Esophagus (tissue), 2 donors: Measurements from ENCODE around the gene RND3. TPM values are rescaled to one million over a fixed set of nuclear protein-coding genes. Genes with fewer than 3 reads are reported as not detected.

ENCODE experiments used
- H3K27ac ChIP-seq, 2 donors: one replicate each; pipeline ENCODE4 v1.5.1; 2013; ENCODE audit warnings: low read depth in 2 of 2, mild to moderate bottlenecking in 2 of 2, inconsistent platforms in 1 of 2, low read length in 1 of 2, moderate library complexity in 1 of 2
- H3K27me3 ChIP-seq, 2 donors: one replicate each; pipeline ENCODE4 v1.6.1; 2013; ENCODE audit warnings: low read length in 2 of 2, control low read depth in 1 of 2, mild to moderate bottlenecking in 1 of 2; ENCODE audit not compliant: insufficient read depth in 2 of 2, control insufficient read depth in 1 of 2
- H3K36me3 ChIP-seq, 2 donors: one replicate each; pipeline ENCODE4 v1.6.1; 2013; ENCODE audit warnings: low read length in 1 of 2; ENCODE audit not compliant: control insufficient read depth in 2 of 2, insufficient read depth in 2 of 2
- H3K4me1 ChIP-seq, 2 donors: one replicate each; pipeline ENCODE4 v1.6.1; 2013; ENCODE audit warnings: low read length in 1 of 2; ENCODE audit not compliant: control insufficient read depth in 2 of 2, insufficient read depth in 2 of 2
- H3K4me3 ChIP-seq, 2 donors: one replicate each; pipeline ENCODE4 v1.5.1; 2013; ENCODE audit warnings: low read length in 2 of 2, mild to moderate bottlenecking in 2 of 2, low read depth in 1 of 2, moderate library complexity in 1 of 2
- H3K9me3 ChIP-seq, 2 donors: one replicate each; pipeline ENCODE4 v1.6.1; 2013; ENCODE audit warnings: mild to moderate bottlenecking in 2 of 2, low read depth in 1 of 2, low read length in 1 of 2, moderate library complexity in 1 of 2; ENCODE audit not compliant: control insufficient read depth in 2 of 2, insufficient read depth in 1 of 2
- WGBS, 2 donors: extraction: QIAGEN DNeasy Blood & Tissue Kit; methylation state at CpG; one replicate each; pipeline ENCODE4 v1.1.7; 2013; 5-methylcytosine and 5-hydroxymethylcytosine counted together
- polyA plus RNA-seq, 2 donors: library from polyadenylated mRNA; stranded (reverse); fragments of 200-250 nt; gene quantifications; one replicate each; pipeline ENCODE4 v1.2.3, GENCODE V29; 2013
- donor health status: healthy with polysubstance abuse.
- donor health status: Bipolar disorder and iron deficiency.

Gene RND3
- polyA plus RNA-seq, 2 donors, result 47.6 to 151 TPM

DNA sequence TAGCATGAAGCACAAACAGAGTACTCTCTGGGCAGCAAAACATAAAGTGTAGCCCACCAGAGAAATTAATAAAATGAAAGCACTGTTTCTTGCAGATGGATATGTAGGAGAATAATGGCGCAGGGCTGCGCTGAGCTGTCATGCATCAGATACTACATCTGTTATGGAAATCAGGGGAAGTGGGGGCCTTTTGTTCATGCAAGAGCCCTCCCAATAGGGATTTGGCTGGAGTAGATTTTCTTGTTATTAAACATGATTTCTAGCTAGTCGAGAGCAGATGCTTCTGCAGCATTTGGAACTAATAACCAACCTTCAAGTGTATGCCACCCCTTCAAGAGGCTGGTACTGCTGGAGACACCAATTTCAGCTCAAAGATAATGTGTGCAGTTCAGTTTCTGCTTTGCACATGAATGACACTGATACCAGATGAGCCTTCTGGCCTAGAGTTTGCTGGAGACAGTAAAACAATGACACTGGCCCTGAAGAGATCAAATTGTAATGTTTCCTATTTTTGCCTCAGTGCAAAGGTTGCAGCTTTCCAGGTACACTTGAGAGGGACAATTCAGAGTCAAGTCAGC, 58.0 kb downstream of the RND3 start:
- Histone ChIP-seq H3K4me1 (no peaks in the 10 kb centered on the region), H3K36me3 (no peaks in the 10 kb centered on the region), H3K27ac (no peak overlapping the region), H3K9me3 (no peaks in the 10 kb centered on the region), H3K4me3 (no peak overlapping the region), H3K27me3 (no peaks in the 10 kb centered on the region)
- 89 to 94% methylated on average over 3 of the region's 3 CpGs for WGBS, 2 donors

DNA sequence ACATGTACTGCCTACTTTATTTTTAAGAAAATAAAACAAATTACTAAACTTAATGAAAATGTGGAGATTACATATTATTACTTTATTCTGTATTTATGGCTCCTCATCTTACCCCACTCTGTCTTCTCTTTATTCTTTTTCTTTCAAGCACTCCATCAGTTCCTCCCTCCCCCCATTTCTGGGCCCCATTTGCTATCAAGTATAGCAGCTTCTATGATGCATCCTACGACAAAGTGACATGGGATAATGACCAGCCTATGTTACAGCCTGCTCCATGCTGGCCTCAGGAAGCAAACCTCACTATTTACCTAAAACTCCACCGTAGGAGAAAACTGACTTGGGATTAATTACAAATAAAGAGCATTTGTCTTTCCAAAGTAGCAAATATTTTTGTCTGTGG, 58.8 kb downstream of the RND3 start:
- Histone ChIP-seq H3K4me1 (no peaks in the 10 kb centered on the region), H3K4me3 (no peak overlapping the region), H3K36me3 (no peaks in the 10 kb centered on the region), H3K9me3 (no peaks in the 10 kb centered on the region), H3K27me3 (no peaks in the 10 kb centered on the region), H3K27ac (no peak overlapping the region)
- WGBS, 2 donors, result 58 to 80% methylated on average over 2 of the region's 2 CpGs

DNA sequence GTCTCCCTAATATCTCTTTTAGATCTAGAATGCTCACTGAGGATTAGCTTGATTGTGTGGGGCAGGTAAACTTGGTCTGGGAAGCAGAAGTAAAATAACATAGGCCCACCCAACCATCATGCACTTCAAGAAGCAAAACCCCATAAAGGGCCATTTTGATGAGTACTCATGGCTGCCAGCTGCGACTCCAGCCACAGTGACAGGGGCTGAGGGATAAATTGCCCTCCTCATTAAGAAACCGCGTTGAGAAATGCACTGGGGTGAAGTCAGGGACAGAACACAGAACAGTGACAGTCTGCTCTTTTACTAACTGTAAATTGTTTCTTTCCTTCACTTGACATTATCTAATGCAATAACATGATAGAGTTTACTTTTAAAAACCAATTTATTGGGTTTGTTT, 60.2 kb downstream of the RND3 start:
- Histone ChIP-seq H3K4me1 (no peaks in the 10 kb centered on the region), H3K27me3 (no peaks in the 10 kb centered on the region), H3K9me3 (no peaks in the 10 kb centered on the region), H3K4me3 (no peak overlapping the region), H3K27ac (no peak overlapping the region), H3K36me3 (no peaks in the 10 kb centered on the region)
- WGBS, 2 donors, result 74 to 79% methylated on average over 3 of the region's 3 CpGs

DNA sequence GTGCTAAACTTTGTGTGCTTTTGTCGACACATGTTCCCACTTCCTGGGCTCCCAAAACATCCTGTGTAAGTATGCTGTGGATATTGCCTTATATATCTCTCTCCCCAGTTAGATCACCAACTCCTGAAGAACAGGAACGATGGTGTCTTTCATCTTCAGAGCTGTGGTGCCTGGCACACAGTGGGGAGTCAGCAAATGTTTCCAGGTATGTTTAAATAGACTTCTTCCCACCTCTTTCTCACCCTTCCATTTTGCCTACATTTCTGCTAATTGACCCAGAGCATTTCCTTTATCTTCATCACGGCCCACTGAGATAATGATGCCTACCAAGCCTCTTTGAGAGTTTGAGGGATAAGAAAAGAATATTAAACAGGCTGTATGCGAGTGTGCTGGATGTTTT, 60.7 kb downstream of the RND3 start:
- no peak overlapping the region for H3K4me3 ChIP-seq
- 75 to 80% methylated on average over 4 of the region's 4 CpGs for WGBS, 2 donors
- H3K27ac ChIP-seq, result no peak overlapping the region
- H3K4me1 ChIP-seq, result no peaks in the 10 kb centered on the region
- H3K9me3 ChIP-seq, result no peaks in the 10 kb centered on the region
- no peaks in the 10 kb centered on the region for H3K27me3 ChIP-seq
- H3K36me3 ChIP-seq, result no peaks in the 10 kb centered on the region

DNA sequence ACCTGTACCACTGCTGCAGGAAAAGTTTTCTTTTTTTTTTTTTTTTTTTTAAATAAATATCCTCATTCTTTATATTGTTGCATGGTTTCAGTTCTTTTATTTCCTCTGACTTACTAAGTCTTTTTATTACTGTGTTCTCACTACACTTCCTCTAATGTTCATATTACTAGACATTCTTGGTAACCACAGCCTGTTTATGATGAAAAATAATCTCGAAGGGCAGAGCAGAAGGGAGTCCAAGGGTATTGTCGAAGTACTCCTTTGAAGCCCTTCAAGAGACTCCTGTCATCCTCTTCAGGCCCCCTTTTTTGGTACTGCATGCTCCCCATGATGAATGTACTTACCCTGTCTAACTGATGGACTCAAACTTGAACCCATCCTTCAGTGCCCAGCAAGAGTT, 61.2 kb downstream of the RND3 start:
- 62 to 74% methylated on average over 2 of the region's 2 CpGs for WGBS, 2 donors
- Histone ChIP-seq H3K27me3 (no peaks in the 10 kb centered on the region), H3K36me3 (no peaks in the 10 kb centered on the region), H3K27ac (no peak overlapping the region), H3K9me3 (no peaks in the 10 kb centered on the region), H3K4me1 (no peaks in the 10 kb centered on the region), H3K4me3 (no peak overlapping the region)

DNA sequence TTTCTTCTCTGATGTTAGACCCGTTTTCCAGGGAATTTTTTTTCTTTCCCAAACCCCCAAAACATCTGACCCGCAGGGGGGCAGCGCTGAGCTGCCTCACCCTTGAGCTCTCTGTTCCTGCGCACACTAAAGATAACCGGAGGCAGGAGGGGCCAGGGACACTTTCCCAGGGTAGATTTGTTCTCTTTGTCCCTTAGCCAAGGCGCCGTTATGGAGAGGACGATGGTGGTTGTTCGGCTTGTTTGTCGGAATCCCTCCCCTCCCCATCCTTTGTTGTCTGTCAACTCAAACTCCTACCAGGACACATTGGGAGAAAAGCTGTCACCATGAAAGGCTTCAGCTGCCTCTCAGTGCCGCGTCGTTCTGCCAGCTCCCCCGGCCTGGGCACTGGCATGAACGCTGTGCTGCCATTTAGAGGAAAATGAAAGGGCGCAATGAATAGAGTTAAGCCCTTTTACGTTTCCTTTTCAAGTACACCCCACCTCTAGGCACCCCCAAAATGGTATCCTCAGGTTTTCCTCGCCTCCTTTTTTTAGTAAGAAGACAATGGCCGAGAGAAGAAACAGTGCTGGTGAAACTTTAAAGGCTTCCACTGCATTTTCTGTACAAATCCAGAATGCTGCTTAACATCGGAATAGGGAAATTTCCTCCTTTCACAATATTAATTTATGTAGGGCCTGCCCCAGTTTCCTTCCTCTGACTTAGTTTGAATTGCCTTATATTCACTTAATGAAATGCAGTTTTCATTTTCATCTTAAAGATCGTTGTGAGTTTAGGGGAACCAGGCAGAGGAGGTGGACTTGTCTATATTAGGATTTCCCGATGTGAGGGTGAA, 62.1 kb downstream of the RND3 start:
- Histone ChIP-seq H3K4me1 (no peaks in the 10 kb centered on the region), H3K36me3 (no peaks in the 10 kb centered on the region), H3K27ac (no peak overlapping the region), H3K27me3 (no peaks in the 10 kb centered on the region), H3K9me3 (no peaks in the 10 kb centered on the region), H3K4me3 (no peak overlapping the region)
- 67 to 77% methylated on average over 22 of the region's 22 CpGs for WGBS, 2 donors

DNA sequence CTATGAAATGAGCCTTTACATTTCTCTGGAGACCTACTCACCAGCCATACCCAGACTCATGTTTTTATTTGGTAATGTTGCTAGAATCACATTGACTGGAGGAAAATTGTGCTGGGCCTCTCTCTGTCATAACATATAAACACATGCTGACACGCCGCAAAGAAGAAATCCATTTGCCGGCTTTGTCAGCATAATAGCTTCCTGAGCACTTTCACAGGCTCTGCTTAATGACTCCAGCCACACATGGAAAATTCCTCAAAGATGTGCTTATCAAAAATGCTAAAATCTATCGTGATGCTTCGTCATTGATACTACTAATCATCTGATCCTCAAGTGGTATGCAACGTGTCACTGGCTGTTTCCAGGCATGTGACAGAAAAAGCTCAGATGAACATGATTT, 63.1 kb downstream of the RND3 start:
- H3K36me3 ChIP-seq, result no peaks in the 10 kb centered on the region
- no peaks in the 10 kb centered on the region for H3K27me3 ChIP-seq
- WGBS, 2 donors, result 72 to 75% methylated on average over 6 of the region's 6 CpGs
- H3K4me1 ChIP-seq, result no peaks in the 10 kb centered on the region
- no peak overlapping the region for H3K27ac ChIP-seq
- no peak overlapping the region for H3K4me3 ChIP-seq
- no peaks in the 10 kb centered on the region for H3K9me3 ChIP-seq

DNA sequence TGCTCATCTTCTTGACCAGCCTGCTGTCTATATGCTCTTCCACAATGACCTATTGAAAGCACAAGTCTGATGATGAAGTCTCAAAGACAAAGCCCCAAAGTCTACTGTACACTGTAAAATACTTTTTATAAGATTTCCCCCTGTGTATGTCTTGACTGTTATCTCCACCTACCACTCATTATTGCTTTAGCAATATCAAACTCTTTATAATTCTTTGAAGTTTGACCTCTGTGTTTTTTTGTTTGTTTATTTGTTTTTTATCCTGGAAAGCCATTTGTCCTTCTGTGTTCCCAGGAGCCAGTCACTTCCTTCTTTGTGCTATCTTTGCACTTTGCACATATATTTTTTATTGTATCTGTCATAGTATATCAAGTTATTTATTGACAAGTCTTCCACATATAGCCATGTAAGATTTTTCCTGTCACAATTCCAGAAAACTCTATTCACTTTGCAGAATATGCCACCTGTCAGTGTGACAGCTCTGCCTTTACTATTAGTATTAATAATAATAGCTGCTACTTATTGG, 66.3 kb downstream of the RND3 start:
- no peak overlapping the region for H3K27ac ChIP-seq
- H3K4me3 ChIP-seq, result no peak overlapping the region
- no peaks in the 10 kb centered on the region for H3K4me1 ChIP-seq
- no peaks in the 10 kb centered on the region for H3K9me3 ChIP-seq
- no peaks in the 10 kb centered on the region for H3K27me3 ChIP-seq
- H3K36me3 ChIP-seq, result no peaks in the 10 kb centered on the region

DNA sequence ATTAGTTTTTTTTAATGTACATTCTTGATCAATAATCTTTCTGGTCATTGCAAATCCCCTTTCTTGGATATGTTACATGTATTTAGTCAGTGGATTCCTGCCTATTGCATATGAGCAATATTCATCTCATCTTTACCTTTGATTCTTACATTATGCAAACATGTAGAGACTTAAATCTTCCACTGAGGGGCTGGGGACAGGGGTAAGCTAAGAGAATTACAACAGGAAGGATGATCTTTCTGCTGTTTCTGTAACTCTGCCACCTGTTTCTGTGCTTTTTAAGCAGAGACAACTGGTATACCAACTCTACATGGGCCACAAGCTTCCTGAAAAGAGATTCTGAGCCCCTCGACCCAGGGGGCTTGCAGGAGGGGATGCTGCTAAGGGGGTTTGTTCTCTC, 68.6 kb downstream of the RND3 start:
- Histone ChIP-seq H3K9me3 (no peaks in the 10 kb centered on the region), H3K4me1 (no peaks in the 10 kb centered on the region), H3K4me3 (no peak overlapping the region), H3K27ac (no peak overlapping the region), H3K27me3 (no peaks in the 10 kb centered on the region), H3K36me3 (no peaks in the 10 kb centered on the region)
- 47 to 57% methylated on average over 1 of the region's 1 CpG for WGBS, 2 donors
